Keratinocyte (primary cell): Measurements from ENCODE around the gene SLIT3. TPM values are rescaled to one million over a fixed set of nuclear protein-coding genes. Genes with fewer than 3 reads are reported as not detected.

Experiments used
- DNase-seq: peaks from one replicate; pipeline ENCODE4 v3.0.0-alpha.2; 2011; ENCODE audit warnings: low read depth, missing footprints, low spot score
- FAIRE-seq: peaks from 2 replicates; lab custom pipeline; 2011; peaks lifted over from hg19 to GRCh38; lab: Jason Lieb, UNC
- H2AFZ ChIP-seq: 2 replicates; pipeline ENCODE4 v1.6.0; 2012; ENCODE audit warnings: low read length, control low read depth, inconsistent platforms; ENCODE audit not compliant: control insufficient read depth
- H3K27ac ChIP-seq: 2 replicates; pipeline ENCODE4 v1.5.1; 2011; ENCODE audit warnings: low read length; ENCODE audit not compliant: control insufficient read depth, insufficient read depth
- H3K27me3 ChIP-seq: 3 replicates; pipeline ENCODE4 v1.6.0; 2011; ENCODE audit warnings: low read length; ENCODE audit not compliant: control insufficient read depth, insufficient read depth; ENCODE audit errors: extremely low read depth
- H3K36me3 ChIP-seq, 2 experiments: 2 replicates in 1 of 2; 3 replicates in 1 of 2; pipeline ENCODE4 v1.5.1; 2011; ENCODE audit warnings: low read length in 2 of 2, mild to moderate bottlenecking in 1 of 2; ENCODE audit not compliant: control insufficient read depth in 2 of 2, insufficient read depth in 2 of 2; ENCODE audit errors: extremely low read depth in 1 of 2
- H3K4me1 ChIP-seq: 3 replicates; pipeline ENCODE4 v1.5.1; 2011; ENCODE audit warnings: low read length; ENCODE audit not compliant: control insufficient read depth, insufficient read depth; ENCODE audit errors: extremely low read depth
- H3K4me2 ChIP-seq: 3 replicates; pipeline ENCODE4 v1.6.0; 2011; ENCODE audit warnings: low read depth, low read length; ENCODE audit not compliant: control insufficient read depth, insufficient read depth; ENCODE audit errors: extremely low read depth
- H3K4me3 ChIP-seq, 3 experiments: fragments of 200-600 bp in 1 of 3; sonication (generic) in 1 of 3; 2 replicates in 2 of 3; 3 replicates in 1 of 3; pipeline ENCODE4 v1.5.1; 2011 to 2016; ENCODE audit warnings: low read length in 3 of 3, mild to moderate bottlenecking in 3 of 3, control low read depth in 2 of 3, inconsistent platforms in 1 of 3, low read depth in 1 of 3, mixed read lengths in 1 of 3, mixed run types in 1 of 3, moderate library complexity in 1 of 3; ENCODE audit not compliant: control insufficient read depth in 2 of 3, insufficient read depth in 2 of 3; ENCODE audit errors: extremely low read depth in 1 of 3
- H3K79me2 ChIP-seq: 2 replicates; pipeline ENCODE4 v1.6.0; 2012; ENCODE audit warnings: low read length; ENCODE audit not compliant: control insufficient read depth, insufficient read depth
- H3K9ac ChIP-seq: 3 replicates; pipeline ENCODE4 v1.6.0; 2011; ENCODE audit warnings: low read length; ENCODE audit not compliant: control insufficient read depth, insufficient read depth; ENCODE audit errors: extremely low read depth
- H3K9me1 ChIP-seq: 3 replicates; pipeline ENCODE4 v1.6.0; 2011; ENCODE audit warnings: low read length; ENCODE audit not compliant: control insufficient read depth, insufficient read depth; ENCODE audit errors: extremely low read depth
- H3K9me3 ChIP-seq: 2 replicates; pipeline ENCODE4 v1.5.1; 2012; ENCODE audit warnings: low read depth, low read length; ENCODE audit not compliant: control insufficient read depth
- H4K20me1 ChIP-seq: 3 replicates; pipeline ENCODE4 v1.6.0; 2011; ENCODE audit warnings: low read length; ENCODE audit not compliant: control insufficient read depth, insufficient read depth; ENCODE audit errors: extremely low read depth
- CTCF ChIP-seq, 3 experiments: IDR thresholded peaks in 1 of 3; conservative IDR thresholded peaks in 1 of 3; optimal IDR thresholded peaks in 1 of 3; 2 replicates in 2 of 3; 3 replicates in 1 of 3; pipeline versions ENCODE3 to v1.5.1; 2011; ENCODE audit warnings: low read length in 3 of 3, mild to moderate bottlenecking in 3 of 3, moderate library complexity in 2 of 3, control low read depth in 1 of 3, inconsistent platforms in 1 of 3; ENCODE audit not compliant: insufficient read depth in 2 of 3; ENCODE audit errors: extremely low read depth in 1 of 3
- EZH2 ChIP-seq: IDR thresholded peaks from one replicate; pipeline ENCODE4 v1.6.1; 2012; ENCODE audit warnings: inconsistent platforms, mild to moderate bottlenecking, low read length, moderate library complexity
- dilution Hi-C: fragments of 300-500 bp; cut with MboI; formaldehyde crosslinking; loops from one replicate; pipeline ENCODE4 v1.7.0; 2020; ENCODE audit warnings: low sequenced_read_pairs; ENCODE audit not compliant: extremely low pct_ligation_motif_present
- polyA plus RNA-seq, 5 experiments: library from polyadenylated mRNA; depleted of rRNA in 3 of 5; stranded (reverse) in 3 of 5; stranded (forward) in 1 of 5; unstranded in 1 of 5; fragments of >200 nt; gene quantifications; 1 replicate in 1 of 5; 2 replicates in 3 of 5; 3 replicates in 1 of 5; pipeline versions ENCODE4 v1.2.1 to v1.2.3, GENCODE V29; 2011 to 2012; ENCODE audit warnings: missing spikeins in 2 of 5, low read depth in 1 of 5, low replicate concordance in 1 of 5

The SLIT3 gene
- polyA plus RNA-seq, 1 donor (not counting 4 experiments of a cell fraction or from before 2014, with no cell fraction given) = 2.4 TPM

- no peaks in the 10 kb centered on the region for H3K9me1 ChIP-seq
- TF ChIP-seq CTCF (optimal IDR thresholded peaks at IDR 0.05 in 1 of 3, IDR thresholded peaks at IDR 0.05 in 1 of 3, conservative IDR thresholded peaks at IDR 0.05 in 1 of 3; ENCODE audit: extremely low read depth in 1 of 3, insufficient read depth in 2 of 3, low read length in 3 of 3) = no peak
- TF ChIP-seq EZH2 = no peak
- no peaks in the 10 kb centered on the region for H3K36me3 ChIP-seq
- H3K9ac ChIP-seq = no peak overlapping the region
- H4K20me1 ChIP-seq = no peaks in the 10 kb centered on the region
- no peak overlapping the region for H2AFZ ChIP-seq
- no peaks in the 10 kb centered on the region for H3K27me3 ChIP-seq
- FAIRE-seq = no peak
- no peaks in the 10 kb centered on the region for H3K4me1 ChIP-seq
- H3K27ac ChIP-seq = no peak overlapping the region
- H3K4me3 ChIP-seq = no peak overlapping the region
- no peak overlapping the region for H3K4me2 ChIP-seq
- no peak for DNase-seq
- dilution Hi-C loops = no loop called here
- no peaks in the 10 kb centered on the region for H3K9me3 ChIP-seq
- no peaks in the 10 kb centered on the region for H3K79me2 ChIP-seq
Measured at GRCh38 chr5:169202969-169203368, 98.0 kb downstream of the SLIT3 start.

DNA sequence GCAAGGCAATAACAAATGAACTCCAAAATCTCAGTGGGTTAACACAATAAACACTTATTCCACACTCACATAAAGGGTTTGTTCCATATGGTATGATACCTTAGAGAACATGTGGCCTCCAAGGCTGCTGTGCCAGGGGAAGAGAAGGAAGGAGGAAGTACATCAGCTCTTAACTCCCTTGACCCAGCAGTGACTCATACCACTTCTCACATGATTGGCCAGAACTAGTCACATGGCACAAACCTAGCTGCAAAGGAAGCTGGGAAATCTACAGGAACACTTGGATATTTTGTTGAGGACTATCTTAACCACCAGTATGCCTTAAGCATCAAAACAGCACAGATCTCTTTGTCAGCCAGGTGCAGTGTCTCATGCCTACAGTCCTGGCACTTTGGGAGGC, 99.3 kb downstream of the SLIT3 start:
- no peak overlapping the region for H3K9ac ChIP-seq
- no peak overlapping the region for H3K4me3 ChIP-seq
- H3K27ac ChIP-seq = no peak overlapping the region
- DNase-seq = no peak
- no peaks in the 10 kb centered on the region for H3K9me3 ChIP-seq
- dilution Hi-C loops = no loop called here
- no peak for FAIRE-seq
- no peaks in the 10 kb centered on the region for H3K27me3 ChIP-seq
- no peaks in the 10 kb centered on the region for H4K20me1 ChIP-seq
- no peaks in the 10 kb centered on the region for H3K4me1 ChIP-seq
- no peaks in the 10 kb centered on the region for H3K79me2 ChIP-seq
- TF ChIP-seq CTCF (optimal IDR thresholded peaks at IDR 0.05 in 1 of 3, IDR thresholded peaks at IDR 0.05 in 1 of 3, conservative IDR thresholded peaks at IDR 0.05 in 1 of 3; ENCODE audit: extremely low read depth in 1 of 3, insufficient read depth in 2 of 3, low read length in 3 of 3) (no peak), EZH2 (no peak)
- no peak overlapping the region for H2AFZ ChIP-seq
- H3K36me3 ChIP-seq = no peaks in the 10 kb centered on the region
- no peaks in the 10 kb centered on the region for H3K9me1 ChIP-seq
- H3K4me2 ChIP-seq = no peak overlapping the region
